GM21515 (cell line): ENCODE results near the gene MS4A7.

Experiments
- ATAC-seq: cut with Tn5 transposase; IDR thresholded peaks from one replicate; pipeline ENCODE4 v1.9.1; 2021; ENCODE audit not compliant: unreplicated experiment

MS4A7 gene

DNA sequence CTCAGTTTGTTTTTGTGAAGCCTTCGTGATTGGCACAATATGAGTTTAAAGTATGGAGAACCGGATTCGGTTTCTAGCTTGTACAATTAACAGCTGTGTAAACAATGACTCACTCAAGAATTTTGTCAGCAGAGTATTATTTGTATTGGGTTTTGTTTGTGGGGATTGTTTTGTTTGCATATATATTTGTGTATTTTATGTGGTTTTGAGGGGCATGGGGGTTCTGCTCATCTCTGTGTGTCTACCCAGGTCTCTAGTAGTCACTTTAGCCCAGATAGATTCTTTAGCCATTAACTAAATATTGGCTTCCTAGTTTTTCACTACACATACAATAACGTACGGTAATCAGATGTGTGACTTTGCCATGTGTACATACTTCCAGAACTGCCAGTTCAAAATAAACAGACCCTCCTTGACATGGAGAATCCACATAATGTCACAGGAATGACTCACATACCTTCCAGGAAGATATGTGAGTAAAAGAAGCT is 7.5 kb upstream of the MS4A7 start:
- ATAC-seq: no peak

- no peak for ATAC-seq
Observed at GRCh38 chr11:60371386-60371785, 6.9 kb upstream of the MS4A7 start.

DNA sequence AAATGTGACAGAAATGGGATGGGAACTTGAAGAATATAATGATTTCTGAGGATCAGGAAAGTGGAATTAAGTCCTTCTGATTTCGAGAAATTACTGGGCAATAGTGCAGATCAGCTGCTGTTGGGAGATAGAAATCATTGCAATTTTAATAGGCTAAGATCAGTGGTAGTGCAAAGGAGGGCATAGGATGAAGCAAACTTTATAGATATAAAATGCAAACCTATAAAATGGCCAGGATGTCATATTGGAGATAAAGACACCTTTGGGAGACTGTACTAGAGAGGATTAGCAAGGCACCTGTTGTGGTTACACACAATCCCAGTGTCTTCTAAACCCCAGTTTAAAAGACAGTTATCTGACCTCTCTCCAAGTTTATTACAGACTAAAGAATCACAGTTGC is 6.5 kb upstream of the MS4A7 start:
- ATAC-seq: no peak

DNA sequence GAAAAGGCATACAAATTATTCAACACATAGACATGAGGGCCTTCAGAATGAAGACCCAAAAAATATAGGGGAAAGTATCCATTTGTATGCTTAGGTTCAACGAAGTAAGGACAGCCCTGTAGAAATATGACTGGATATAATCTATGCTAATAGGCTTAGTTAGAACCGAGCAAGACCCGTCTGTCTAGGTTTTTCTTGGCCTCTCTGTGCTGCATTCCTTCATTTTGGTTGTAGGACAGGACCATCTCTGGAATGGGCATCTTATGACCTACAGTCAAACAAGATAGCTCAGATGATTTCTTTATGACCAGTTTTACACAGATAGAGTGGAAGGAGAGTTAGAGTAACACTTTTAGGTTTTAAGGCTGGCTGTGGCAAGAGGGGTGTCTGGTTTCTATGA is 5.6 kb upstream of the MS4A7 start:
- ATAC-seq: no peak

DNA sequence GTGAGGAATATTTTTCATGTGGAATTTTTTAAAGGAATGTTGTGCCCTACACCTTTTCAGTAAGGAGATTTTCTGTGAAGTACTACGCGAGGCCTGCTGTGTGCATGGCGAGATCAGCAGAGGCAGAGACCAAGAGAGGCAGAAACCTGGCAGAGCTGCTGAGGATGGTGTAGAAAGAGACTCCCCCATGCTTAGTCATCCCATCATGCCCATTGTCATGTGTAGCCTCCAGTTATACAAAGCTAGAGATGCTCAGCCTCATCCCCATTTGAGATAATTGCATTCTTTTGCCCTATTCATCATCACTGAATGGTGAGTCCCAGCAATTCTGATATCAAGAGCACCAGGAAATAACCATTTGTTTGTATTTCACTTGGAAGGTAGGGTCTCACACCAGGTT is 3.0 kb upstream of the MS4A7 start:
- no peak for ATAC-seq

DNA sequence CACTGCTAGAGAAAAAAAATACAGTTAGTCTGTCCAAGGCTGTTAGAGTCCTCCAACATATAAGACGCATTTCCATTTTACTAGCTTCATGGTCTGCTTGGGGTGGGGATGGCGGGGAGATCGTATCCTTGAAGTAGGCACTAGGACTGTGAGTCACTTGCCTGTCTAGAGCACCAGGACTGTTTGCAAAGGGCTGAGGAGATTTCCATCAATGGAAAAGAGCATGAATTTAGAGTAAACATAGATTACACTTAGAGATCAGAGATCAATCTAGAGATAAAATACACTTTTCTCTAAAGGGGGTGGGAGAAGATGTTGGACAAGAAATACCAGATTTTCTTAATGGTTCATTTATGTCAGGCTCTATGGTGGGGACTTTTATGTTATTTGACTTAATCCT is 1.7 kb upstream of the MS4A7 start:
- no peak for ATAC-seq

- ATAC-seq: peak; percentile 52
Observed at GRCh38 chr11:60377401-60378136, 763 bp upstream of the MS4A7 start.

- peak; percentile 86 for ATAC-seq
Observed at GRCh38 chr11:60389279-60389910, 11.1 kb downstream of the MS4A7 start.

GRCh38 chr11:60390419-60390818 is 12.1 kb downstream of the MS4A7 start:
- no peak for ATAC-seq

DNA sequence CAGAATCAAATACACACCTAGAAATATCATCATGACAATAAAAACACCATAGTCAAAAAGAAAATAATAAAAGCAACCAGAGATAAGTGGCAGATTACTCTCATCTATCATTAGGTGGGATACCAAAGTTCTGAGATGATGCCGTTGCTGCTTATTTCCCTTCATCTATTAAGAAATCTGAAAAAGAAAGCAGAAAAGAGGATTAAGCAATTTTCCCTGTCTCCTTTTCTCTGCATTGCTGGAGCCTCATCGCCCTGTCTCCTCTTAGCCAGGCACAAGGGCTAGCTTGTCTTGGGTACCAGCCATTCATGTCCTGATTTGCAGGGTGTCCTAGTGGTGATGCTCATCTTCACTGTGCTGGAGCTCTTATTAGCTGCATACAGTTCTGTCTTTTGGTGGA is 14.0 kb downstream of the MS4A7 start:
- ATAC-seq: no peak

DNA sequence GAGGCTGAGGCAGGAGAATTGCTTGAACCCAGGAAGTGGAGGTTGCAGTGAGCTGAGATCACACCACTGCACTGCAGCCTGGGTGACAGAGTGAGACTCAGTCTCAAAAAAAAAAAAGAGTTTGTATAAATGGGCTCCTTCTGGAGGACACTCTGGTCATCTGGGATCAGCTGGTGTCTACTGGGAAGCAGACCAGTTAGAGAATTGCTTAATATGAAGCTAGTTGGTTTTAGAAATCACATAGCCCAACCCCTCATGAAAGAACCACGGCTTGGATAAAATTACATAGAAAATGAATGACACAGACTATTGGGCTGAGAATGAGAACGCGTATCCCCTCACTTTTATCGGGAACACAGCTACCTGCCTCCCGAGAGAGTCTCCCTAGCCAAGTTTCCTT is 14.7 kb downstream of the MS4A7 start:
- no peak for ATAC-seq

DNA sequence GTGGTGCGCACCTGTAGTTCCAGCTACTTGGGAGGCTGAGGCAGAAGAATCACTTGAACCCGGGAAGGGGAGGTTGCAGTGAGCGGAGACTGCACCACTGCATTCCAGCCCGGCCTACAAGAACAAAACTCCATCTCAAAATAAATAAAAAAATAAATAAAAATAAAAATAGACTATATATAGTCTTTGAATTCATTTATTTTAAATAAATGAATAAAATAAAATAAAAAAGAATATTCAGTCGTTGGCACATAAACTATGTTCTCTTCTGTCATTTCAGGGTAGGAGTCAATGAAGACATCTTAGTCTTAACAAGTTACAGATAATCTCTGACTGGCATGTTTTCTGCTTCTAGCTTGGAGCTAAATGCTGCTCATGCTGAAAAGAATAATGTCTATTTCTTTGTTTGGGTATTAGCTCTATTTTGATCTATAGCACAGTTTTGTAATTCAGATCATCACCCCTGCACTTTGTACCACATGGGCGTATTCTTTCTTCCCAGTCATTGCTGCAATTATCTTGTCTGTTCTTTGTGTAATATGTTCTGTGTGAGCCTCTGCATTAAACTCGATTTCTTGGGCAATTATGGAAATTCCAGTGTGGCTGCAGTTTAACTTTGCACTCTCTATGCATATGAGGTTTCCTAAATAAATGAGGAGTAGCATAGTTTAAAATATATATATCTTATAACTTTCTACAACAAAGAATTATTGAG is 16.5 kb downstream of the MS4A7 start:
- ATAC-seq: no peak

GRCh38 chr11:60396382-60396781 is 18.1 kb downstream of the MS4A7 start, which contains the start of gene MS4A14:
TSS of gene MS4A14 (plus strand) at chr11:60396459. CDS start at chr11:60396579, 120 bp downstream.
- no peak for ATAC-seq

GRCh38 chr11:60396799-60397198 is 18.5 kb downstream of the MS4A7 start:
- peak; percentile 86 for ATAC-seq

- no peak for ATAC-seq
Observed at GRCh38 chr11:60420015-60420414, 41.7 kb downstream of the MS4A7 start.

DNA sequence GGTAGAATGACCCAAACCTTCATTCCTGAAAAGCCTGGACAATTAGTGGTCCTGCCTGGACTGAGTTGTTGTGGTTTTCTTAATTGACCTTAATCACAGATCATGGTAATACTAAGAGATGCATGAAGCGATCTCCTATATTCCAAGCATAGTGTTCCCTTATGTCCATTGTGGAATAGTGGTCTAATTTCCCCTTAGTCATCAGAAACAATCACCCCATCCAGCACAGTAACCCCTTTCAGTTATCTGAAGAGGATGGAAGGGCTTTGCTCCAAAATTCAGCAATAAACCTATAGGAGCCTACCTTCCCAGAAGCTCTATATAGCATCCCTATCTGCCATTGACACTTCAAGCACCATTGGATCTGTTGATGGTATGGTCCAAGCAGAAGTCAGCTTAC is 44.3 kb downstream of the MS4A7 start:
- no peak for ATAC-seq

GRCh38 chr11:60428517-60428916 is 50.2 kb downstream of the MS4A7 start:
- no peak for ATAC-seq

DNA sequence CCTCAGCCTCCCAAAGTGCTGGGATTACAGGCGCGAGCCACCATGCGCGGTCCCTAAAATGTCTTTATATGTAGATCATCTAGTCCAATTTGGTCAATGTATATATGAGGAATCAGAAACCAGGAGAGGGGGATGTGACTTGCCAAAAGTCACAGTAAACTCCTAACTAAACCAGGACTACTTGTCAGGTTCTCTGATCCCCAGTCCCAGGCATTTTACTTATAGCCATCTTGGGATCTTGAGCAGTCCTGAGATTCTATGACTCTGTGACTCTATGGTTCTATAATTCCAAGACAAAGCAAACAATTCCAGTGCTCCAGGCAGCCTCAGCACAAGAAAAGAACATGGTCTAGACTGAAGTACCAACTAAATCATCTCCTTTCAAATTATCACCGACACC is 50.9 kb downstream of the MS4A7 start, which contains the start of gene MS4A5:
Gene MS4A5, plus strand, starts transcription at position 301 of the 400 bp plus-strand sequence. CDS start 103 bp downstream, outside the sequence.
- ATAC-seq: no peak

DNA sequence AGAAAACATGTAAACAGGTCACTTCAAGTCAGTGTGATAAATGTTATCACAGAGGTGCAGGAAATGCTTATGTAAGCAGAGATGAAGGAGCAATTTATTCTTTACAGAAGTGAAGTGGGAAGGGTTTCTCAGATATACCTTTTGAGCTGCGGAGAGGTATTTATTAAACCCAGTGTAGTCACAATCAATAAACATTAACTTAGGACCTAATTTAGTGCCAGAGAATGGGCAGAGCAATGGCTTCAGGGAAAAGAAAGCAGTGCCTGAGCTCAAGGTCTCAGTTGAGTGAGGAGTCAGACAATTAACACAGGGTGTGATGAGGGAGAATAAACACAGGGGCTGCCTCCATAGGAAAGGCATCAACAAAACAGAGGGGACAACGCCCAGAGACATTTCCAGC is 52.9 kb downstream of the MS4A7 start:
- no peak for ATAC-seq

GRCh38 chr11:60433401-60433800 is 55.1 kb downstream of the MS4A7 start:
- ATAC-seq: no peak
